Measurements from ENCODE around the gene USP54.

DNA sequence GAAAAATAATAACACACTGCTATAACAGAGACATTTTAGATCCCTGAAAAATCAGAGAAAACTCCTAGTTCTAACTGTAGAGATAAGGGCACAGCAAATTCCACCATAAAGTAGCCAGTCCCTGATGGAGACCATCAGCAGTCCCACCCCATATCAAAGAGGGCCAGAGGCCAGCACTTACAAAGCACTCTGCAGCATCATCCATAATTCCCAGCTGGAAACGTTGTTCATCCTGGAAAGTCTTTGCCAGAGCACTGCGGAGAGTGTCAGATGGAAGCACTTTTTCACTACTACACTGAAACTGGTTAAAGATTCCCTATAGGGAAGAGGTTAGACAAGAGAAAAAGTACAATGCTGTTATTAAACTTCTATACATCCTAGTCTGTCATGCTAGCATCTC lies 45.8 kb downstream of the USP54 start:
- TF ChIP-seq CTCF (IDR thresholded peaks at IDR 0.05) (no peak), POLR2AphosphoS5 (IDR thresholded peaks at IDR 0.05) (no peak), POLR2A (IDR thresholded peaks at IDR 0.05) (no peak)

All from prostate gland (tissue), 2 donors.